AG10803 (cell line): Measurements from ENCODE around the gene KIF14.
A peak's percentile ranks its signal among the peaks of the same experiment; 100 is the strongest.

Experiments used
- DNase-seq: peaks from one replicate; pipeline ENCODE4 v3.0.0; 2010; ENCODE audit warnings: low read depth
- H3K4me3 ChIP-seq: 2 replicates; pipeline ENCODE4 v1.5.1; 2011; ENCODE audit warnings: mild to moderate bottlenecking, low read length, control low read depth
- CTCF ChIP-seq: conservative IDR thresholded peaks from 2 replicates; pipeline ENCODE4 v1.5.1; 2011; ENCODE audit warnings: mild to moderate bottlenecking, low read length, control low read depth, inconsistent platforms

The KIF14 gene

GRCh38 chr1:200660719-200661118 lies 40.2 kb upstream of the KIF14 start:
- DNase-seq: no peak
- TF ChIP-seq CTCF: no peak
- H3K4me3 ChIP-seq: no peak overlapping the region

GRCh38 chr1:200659269-200659668 lies 38.7 kb upstream of the KIF14 start:
- H3K4me3 ChIP-seq: no peak overlapping the region
- TF ChIP-seq CTCF: no peak
- DNase-seq: peak; percentile 51

DNA sequence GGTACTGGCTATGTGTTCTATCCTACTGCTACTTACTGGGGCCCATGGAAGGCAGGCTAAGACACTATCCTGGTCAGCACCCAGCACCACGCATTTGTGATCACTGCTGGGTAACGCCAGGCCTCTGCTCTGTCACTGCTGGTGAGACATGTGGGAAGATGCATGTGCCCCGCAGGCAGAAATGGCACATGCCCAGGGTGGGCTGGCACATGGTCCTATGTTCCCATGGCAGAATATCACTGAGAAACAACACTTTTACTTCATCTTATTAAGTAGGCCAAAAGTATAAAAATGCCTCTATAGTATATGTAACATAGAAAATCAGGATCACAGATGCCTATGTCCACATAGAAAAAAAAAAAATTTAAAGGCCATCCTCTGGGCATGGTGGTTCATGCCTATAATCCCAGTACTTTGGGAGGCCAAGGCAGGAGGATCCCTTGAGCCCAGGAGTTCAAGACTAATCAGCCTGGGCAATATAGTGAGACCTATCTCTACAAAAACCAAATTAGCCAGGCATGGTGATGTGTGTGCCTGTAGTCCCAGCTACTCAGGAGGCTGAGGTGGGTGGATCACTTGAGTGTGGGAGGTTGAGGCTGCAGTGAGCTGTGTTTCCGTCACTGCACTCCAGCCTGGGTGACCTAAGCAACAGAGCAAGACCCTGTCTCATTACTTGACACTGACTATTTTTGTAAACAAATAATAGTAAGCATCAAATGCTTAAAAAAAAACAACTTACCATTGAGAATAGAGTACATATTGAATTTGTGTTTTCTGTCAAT lies 37.7 kb upstream of the KIF14 start:
- H3K4me3 ChIP-seq: no peak overlapping the region
- no peak for TF ChIP-seq CTCF
- DNase-seq: no peak

DNA sequence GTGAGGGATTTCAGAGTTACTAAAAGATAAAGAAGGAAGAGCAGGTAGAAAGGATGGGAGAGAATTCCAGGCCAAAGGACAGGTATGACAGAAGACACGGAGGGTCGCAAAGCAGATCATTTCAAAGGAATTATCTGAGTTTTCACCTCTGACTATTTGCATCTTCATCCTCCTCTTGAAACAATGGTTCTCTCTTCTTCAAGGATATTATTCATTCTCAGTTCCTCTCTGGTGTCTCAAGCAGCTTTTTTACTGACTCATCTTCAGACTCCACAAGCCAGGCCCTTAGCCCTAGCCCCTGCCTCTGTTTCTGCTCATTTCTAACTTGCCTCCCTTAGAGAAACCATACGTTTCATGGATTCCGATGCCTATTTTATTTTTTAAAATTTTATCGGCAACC lies 34.1 kb upstream of the KIF14 start:
- no peak for TF ChIP-seq CTCF
- DNase-seq: no peak
- no peak overlapping the region for H3K4me3 ChIP-seq

- no peak for TF ChIP-seq CTCF
- no peak overlapping the region for H3K4me3 ChIP-seq
- DNase-seq: no peak
Observed at GRCh38 chr1:200653022-200653462, 32.5 kb upstream of the KIF14 start.

- DNase-seq: no peak
- H3K4me3 ChIP-seq: no peak overlapping the region
- no peak for TF ChIP-seq CTCF
Observed at GRCh38 chr1:200652378-200652777, 31.8 kb upstream of the KIF14 start.

GRCh38 chr1:200646515-200646914 lies 26.0 kb upstream of the KIF14 start:
- no peak overlapping the region for H3K4me3 ChIP-seq
- DNase-seq: no peak
- TF ChIP-seq CTCF: no peak
